ENCODE results near the gene SP7.

GRCh38 chr12:53324779-53325510 lies 11.2 kb downstream of the SP7 start:
- TF ChIP-seq CTCF (IDR thresholded peaks at IDR 0.05) = peak; percentile 71 to 98 (median 86)
- peak in 1 of 2 donors; percentile 97 for TF ChIP-seq POLR2A (IDR thresholded peaks at IDR 0.05)
